Osteoblast (primary cell): ENCODE measurements around the gene LMCD1. TPM values are rescaled to one million over a fixed set of nuclear protein-coding genes. Genes with fewer than 3 reads are reported as not detected.

Source experiments
- DNase-seq: peaks from one replicate; pipeline ENCODE4 v3.0.0; 2011; ENCODE audit warnings: low spot score, mixed read lengths; ENCODE audit not compliant: insufficient read length; ENCODE audit errors: missing footprints
- H2AFZ ChIP-seq: 2 replicates; pipeline ENCODE4 v1.6.0; 2011; ENCODE audit warnings: mild to moderate bottlenecking, low read length
- H3K27ac ChIP-seq: 2 replicates; pipeline ENCODE4 v1.5.1; 2011; ENCODE audit warnings: mild to moderate bottlenecking, low read depth, low read length, moderate library complexity
- H3K27me3 ChIP-seq: 2 replicates; pipeline ENCODE4 v1.6.0; 2012; ENCODE audit warnings: mild to moderate bottlenecking, control low read depth, inconsistent platforms, low read length, moderate library complexity; ENCODE audit not compliant: insufficient read depth
- H3K36me3 ChIP-seq: 2 replicates; pipeline ENCODE4 v1.5.1; 2011; ENCODE audit warnings: mild to moderate bottlenecking, low read length, control low read depth, moderate library complexity; ENCODE audit not compliant: insufficient read depth
- H3K4me1 ChIP-seq: 2 replicates; pipeline ENCODE4 v1.5.1; 2011; ENCODE audit warnings: mild to moderate bottlenecking, low read length, control low read depth, moderate library complexity; ENCODE audit not compliant: insufficient read depth
- H3K4me2 ChIP-seq: 2 replicates; pipeline ENCODE4 v1.6.0; 2011; ENCODE audit warnings: mild to moderate bottlenecking, low read length; ENCODE audit not compliant: insufficient read depth
- H3K4me3 ChIP-seq: fragments of 200-600 bp; sonication (generic); 3 replicates; pipeline ENCODE4 v1.5.1; 2012; ENCODE audit warnings: mild to moderate bottlenecking, low read length, inconsistent platforms; ENCODE audit not compliant: insufficient read depth
- H3K79me2 ChIP-seq: 2 replicates; pipeline ENCODE4 v1.6.0; 2012; ENCODE audit warnings: mild to moderate bottlenecking, low read length, control low read depth, inconsistent platforms; ENCODE audit not compliant: insufficient read depth
- H3K9me3 ChIP-seq: 2 replicates; pipeline ENCODE4 v1.5.1; 2011; ENCODE audit warnings: low read depth, low read length, control low read depth
- H4K20me1 ChIP-seq: 2 replicates; pipeline ENCODE4 v1.6.0; 2012; ENCODE audit warnings: mild to moderate bottlenecking, low read length, control low read depth; ENCODE audit not compliant: insufficient read depth
- total RNA-seq: library from RNA; depleted of rRNA; stranded (reverse); fragments of >200 nt; gene quantifications from 2 replicates; pipeline ENCODE4 v1.2.3, GENCODE V29; 2012
- TF ChIP-seq, protein P1 (sequence below): IDR thresholded peaks from 2 replicates; pipeline ENCODE4 v1.5.1; 2011; ENCODE audit warnings: mild to moderate bottlenecking, low read depth, low read length, moderate library complexity; ENCODE audit errors: extremely low read depth

Gene LMCD1
- total RNA-seq, 1 donor: 294 TPM

DNA sequence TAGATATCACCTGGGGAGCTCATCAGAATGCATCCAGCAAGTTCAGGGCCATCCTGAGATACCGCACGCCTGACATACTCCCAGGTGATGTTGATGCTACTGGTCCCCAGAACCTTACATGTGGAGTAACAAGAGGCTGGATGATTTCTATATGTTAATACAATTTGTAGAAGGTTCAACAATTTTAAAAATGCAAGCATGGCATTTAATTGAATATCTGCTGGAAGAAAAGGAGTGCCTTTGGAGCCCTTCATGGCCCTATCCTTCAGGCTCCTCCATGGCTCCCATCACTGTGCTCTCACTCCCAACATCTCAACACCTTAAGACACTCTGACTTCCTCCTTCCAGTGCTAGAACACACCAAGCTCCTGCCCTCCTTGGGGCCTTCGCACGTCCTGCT lies 36.6 kb downstream of the LMCD1 start:
- H3K4me2 ChIP-seq: peak overlapping the region; percentile 21
- no peak overlapping the region for H2AFZ ChIP-seq
- no peaks in the 10 kb centered on the region for H3K9me3 ChIP-seq
- no peaks in the 10 kb centered on the region for H4K20me1 ChIP-seq
- TF ChIP-seq, protein P1, sequence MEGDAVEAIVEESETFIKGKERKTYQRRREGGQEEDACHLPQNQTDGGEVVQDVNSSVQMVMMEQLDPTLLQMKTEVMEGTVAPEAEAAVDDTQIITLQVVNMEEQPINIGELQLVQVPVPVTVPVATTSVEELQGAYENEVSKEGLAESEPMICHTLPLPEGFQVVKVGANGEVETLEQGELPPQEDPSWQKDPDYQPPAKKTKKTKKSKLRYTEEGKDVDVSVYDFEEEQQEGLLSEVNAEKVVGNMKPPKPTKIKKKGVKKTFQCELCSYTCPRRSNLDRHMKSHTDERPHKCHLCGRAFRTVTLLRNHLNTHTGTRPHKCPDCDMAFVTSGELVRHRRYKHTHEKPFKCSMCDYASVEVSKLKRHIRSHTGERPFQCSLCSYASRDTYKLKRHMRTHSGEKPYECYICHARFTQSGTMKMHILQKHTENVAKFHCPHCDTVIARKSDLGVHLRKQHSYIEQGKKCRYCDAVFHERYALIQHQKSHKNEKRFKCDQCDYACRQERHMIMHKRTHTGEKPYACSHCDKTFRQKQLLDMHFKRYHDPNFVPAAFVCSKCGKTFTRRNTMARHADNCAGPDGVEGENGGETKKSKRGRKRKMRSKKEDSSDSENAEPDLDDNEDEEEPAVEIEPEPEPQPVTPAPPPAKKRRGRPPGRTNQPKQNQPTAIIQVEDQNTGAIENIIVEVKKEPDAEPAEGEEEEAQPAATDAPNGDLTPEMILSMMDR: no peak
- H3K4me3 ChIP-seq: no peak overlapping the region
- H3K36me3 ChIP-seq: peaks cover 73% of the 10 kb centered on the region
- H3K79me2 ChIP-seq: no peaks in the 10 kb centered on the region
- peaks cover 26% of the 10 kb centered on the region for H3K4me1 ChIP-seq
- no peak for DNase-seq
- peak overlapping the region; percentile 89 for H3K27ac ChIP-seq
- no peaks in the 10 kb centered on the region for H3K27me3 ChIP-seq

- Histone ChIP-seq H3K36me3 (peaks cover 73% of the 10 kb centered on the region), H3K79me2 (no peaks in the 10 kb centered on the region), H3K4me2 (peak overlapping the region; percentile 56), H4K20me1 (no peaks in the 10 kb centered on the region), H3K27me3 (no peaks in the 10 kb centered on the region), H2AFZ (no peak overlapping the region), H3K4me3 (no peak overlapping the region), H3K9me3 (no peaks in the 10 kb centered on the region), H3K27ac (peak overlapping the region; percentile 89), H3K4me1 (peaks cover 26% of the 10 kb centered on the region)
- TF ChIP-seq, protein P1: no peak
- peak; percentile 75 for DNase-seq
These were observed 37.3 kb downstream of the LMCD1 start for GRCh38 chr3:8538913-8539312.

GRCh38 chr3:8539419-8539818 lies 37.8 kb downstream of the LMCD1 start:
- peaks cover 26% of the 10 kb centered on the region for H3K4me1 ChIP-seq

GRCh38 chr3:8540456-8540855 lies 38.8 kb downstream of the LMCD1 start:
- no peak for DNase-seq

More at GRCh38 chr3:8539419-8539818, 37.8 kb downstream of the LMCD1 start:
- Histone ChIP-seq H3K36me3 (peaks cover 78% of the 10 kb centered on the region), H3K4me2 (peak overlapping the region; percentile 56), H4K20me1 (no peaks in the 10 kb centered on the region), H3K27ac (peak overlapping the region; percentile 89), H3K79me2 (no peaks in the 10 kb centered on the region), H3K9me3 (no peaks in the 10 kb centered on the region), H2AFZ (no peak overlapping the region), H3K27me3 (no peaks in the 10 kb centered on the region), H3K4me3 (no peak overlapping the region)
- peak; percentile 81 for DNase-seq
- TF ChIP-seq, protein P1: no peak

More at GRCh38 chr3:8540456-8540855, 38.8 kb downstream of the LMCD1 start:
- H3K9me3 ChIP-seq: no peaks in the 10 kb centered on the region
- TF ChIP-seq, protein P1: no peak
- no peak overlapping the region for H3K4me3 ChIP-seq
- H4K20me1 ChIP-seq: no peaks in the 10 kb centered on the region
- peaks cover 26% of the 10 kb centered on the region for H3K4me1 ChIP-seq
- H3K4me2 ChIP-seq: no peak overlapping the region
- no peaks in the 10 kb centered on the region for H3K79me2 ChIP-seq
- H3K36me3 ChIP-seq: peaks cover 82% of the 10 kb centered on the region
- no peak overlapping the region for H2AFZ ChIP-seq
- H3K27me3 ChIP-seq: no peaks in the 10 kb centered on the region
- H3K27ac ChIP-seq: no peak overlapping the region
